ENCODE results near the gene PEX11B. TPM values are rescaled to one million over a fixed set of nuclear protein-coding genes. Genes with fewer than 3 reads are reported as not detected.
A peak's percentile ranks its signal among the peaks of the same experiment; 100 is the strongest.

The PEX11B gene, protein sequence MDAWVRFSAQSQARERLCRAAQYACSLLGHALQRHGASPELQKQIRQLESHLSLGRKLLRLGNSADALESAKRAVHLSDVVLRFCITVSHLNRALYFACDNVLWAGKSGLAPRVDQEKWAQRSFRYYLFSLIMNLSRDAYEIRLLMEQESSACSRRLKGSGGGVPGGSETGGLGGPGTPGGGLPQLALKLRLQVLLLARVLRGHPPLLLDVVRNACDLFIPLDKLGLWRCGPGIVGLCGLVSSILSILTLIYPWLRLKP
- 18.2 and 31.9 TPM in 2 replicates for total RNA-seq (2014; rRNA removed; shearing (Covaris generic))

DNA sequence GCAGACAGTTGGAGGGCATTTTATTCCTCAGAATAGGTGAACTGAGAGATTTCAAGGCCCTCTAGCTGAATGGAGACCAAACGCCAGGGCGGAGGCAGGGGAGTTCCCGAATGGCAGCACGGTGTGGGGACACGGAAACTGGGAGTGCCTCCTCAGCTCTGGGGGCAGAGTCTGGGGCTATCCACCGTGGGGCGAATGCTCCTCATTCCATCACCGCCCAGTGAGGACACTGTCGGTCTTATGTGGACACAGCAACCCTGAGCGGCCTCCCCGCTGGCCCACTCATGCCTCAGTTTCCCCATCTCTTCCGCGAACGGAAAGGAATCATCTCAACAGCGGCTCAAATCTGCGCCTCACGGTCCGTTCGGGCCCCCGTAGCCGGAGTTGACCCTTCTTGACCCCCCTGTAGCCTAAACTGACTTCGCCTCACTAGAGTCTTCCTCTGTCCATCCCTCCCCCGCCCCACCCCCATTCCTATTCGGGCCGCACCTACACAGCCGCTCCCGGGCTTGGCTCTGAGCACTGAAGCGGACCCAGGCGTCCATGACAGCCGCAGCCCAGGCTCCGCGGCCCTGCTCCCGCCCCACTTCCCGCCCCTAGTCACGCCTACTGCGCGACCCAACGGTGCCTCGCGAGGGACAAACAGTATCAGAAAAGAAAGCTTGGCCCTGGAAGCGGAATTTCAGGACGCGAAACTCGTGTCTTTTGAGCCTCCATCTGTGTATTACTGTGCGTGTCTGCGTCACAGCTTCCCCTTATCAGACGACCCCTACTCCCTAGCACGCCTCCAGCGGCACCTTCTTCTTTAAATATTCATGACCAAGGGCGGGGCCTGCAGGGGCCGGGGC is at the start of gene PEX11B:
Gene PEX11B, minus strand, starts transcription at position 574 of the 848 bp plus-strand sequence. Its CDS starts 29 bp downstream, at position 545.
- peak; percentile 93 for DNase-seq (ENCODE audit: low spot score)
- in situ Hi-C loops (cut with HindIII; ENCODE audit: low sequenced_read_pairs) = no loop called here

DNA sequence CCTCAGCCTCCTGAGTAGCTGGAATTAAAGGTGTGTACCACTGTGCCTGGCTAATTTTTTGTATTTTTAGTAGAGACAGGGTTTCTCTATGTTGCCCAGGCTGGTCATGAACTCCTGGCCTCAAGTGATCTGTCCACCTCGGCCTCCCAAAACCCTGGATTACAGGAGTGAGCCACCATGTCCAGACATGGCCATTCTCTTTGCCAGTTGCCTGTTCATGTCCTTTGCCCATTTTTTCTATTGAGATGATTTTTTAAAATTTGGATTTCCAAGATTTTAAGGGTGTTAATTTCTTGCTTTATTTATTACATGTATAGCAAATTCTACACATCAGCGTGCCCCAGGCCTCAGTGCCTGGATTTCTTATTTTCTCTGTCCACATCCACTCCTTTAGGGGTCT is 48.8 kb upstream of the PEX11B start:
- DNase-seq (ENCODE audit: low spot score) = no peak
- in situ Hi-C loops (cut with HindIII; ENCODE audit: low sequenced_read_pairs) = no loop called here

DNA sequence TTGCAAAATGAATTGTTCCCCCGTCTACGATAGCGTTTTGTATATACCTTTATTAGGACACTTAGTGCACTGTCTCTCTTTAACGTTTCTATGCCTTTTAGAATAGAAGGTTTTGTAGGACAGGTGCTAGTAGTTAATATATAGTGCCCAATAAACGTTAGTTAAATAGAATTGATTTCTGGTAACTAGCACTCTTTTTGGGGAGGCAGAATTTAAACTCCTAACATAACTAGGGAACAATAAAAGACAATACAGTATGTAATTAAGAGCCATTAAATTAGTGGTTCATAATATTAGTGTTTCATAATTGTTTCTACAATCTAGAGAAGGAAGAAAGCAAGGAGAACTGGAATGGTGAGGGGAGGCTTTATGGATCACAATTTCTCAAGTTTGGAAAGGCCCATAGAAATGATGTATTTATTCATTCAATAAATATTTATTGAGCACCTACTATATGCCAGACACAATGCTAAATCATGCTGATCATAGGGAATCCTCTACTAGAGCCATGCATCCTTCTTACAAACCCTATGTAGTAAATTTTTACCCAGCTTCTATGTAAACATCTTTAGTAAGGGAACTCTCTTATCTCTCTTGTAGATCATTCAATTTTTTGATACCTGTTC is 46.7 kb upstream of the PEX11B start:
- no peak for DNase-seq (ENCODE audit: low spot score)
- in situ Hi-C loops (cut with HindIII; ENCODE audit: low sequenced_read_pairs) = no loop called here

DNA sequence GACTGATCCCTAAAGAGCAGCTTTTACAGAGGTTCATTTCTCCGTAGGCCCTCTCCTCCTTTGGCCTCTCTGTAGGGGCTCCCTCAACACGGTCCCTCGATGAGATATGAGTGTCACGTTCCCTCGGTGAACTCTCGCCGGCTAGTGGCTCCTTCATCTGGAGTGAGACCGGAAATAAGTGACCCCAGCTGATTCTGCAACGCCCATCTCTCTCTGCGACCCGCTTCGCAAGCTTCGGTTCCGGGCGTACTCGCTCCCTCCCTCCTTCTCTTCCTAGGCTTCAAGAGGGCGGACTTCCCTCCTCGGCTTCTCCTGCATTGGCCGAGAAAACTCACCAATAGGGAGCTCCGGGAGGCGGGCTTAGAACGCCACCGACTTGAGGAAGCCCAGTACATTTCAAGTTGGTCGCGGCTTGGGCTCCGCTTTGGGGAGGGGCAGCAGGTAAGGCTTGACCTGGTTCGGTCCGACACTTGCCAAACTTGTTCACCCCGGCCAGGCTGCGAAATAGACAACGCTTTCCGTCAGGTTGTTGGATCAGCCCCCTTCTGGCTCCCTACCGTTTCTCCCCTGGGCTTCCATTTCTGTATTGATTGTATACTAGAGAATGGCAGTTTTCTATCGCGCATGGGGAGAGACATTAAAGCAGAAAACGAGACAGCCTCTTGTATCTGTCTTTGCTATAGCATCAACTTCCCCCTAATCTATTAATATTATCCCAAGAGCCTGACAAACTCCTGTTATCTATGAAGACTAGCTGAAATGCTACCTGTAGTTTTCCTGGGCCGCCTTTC is 46.0 kb upstream of the PEX11B start, which contains the start of the genes ANKRD34A and POLR3GL:
Gene ANKRD34A, minus strand, starts transcription at position 248 of the 791 bp plus-strand sequence. CDS start 2,816 bp downstream, outside the sequence.
Gene POLR3GL, plus strand, starts transcription at position 363 of the 791 bp plus-strand sequence. CDS start 10,176 bp downstream, outside the sequence.
- in situ Hi-C loops (cut with HindIII; ENCODE audit: low sequenced_read_pairs) = no loop called here
- peak; percentile 99 for DNase-seq (ENCODE audit: low spot score)

DNA sequence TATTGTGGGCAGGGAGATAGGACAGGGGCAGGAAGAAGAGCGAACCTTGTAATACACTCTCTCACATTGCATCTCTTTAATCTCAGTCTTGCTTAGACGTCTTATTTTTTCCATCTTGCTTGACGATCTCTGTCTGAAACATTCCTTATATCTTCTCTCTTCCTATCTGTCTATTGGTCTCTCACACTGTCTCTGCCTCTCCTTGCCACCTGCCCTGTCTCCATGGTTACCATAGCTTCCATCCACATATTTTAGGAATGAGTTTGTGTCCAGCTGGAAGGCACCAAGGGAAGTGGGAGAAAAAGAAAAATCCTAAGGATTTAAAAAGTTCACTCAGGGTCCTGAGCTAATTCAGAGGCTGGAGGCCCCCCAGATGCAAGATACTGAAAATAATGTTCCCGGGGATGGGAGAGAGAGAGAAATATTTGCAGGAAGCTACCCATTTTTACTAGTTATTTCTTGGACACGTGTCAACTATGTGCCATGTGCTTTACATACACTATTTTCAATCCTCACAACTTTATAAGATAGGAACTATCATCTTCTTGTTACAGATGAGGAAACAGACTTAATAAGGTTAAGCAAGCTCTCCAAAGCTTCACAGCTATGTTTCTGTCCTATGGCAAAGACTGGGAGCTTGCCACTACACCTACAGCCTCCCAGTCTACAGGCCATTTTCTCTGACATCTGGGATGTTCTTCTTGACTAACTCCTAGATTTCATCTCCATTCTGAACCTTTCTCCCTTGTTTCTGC is 44.9 kb upstream of the PEX11B start:
- peak; percentile 86 for DNase-seq (ENCODE audit: low spot score)

DNA sequence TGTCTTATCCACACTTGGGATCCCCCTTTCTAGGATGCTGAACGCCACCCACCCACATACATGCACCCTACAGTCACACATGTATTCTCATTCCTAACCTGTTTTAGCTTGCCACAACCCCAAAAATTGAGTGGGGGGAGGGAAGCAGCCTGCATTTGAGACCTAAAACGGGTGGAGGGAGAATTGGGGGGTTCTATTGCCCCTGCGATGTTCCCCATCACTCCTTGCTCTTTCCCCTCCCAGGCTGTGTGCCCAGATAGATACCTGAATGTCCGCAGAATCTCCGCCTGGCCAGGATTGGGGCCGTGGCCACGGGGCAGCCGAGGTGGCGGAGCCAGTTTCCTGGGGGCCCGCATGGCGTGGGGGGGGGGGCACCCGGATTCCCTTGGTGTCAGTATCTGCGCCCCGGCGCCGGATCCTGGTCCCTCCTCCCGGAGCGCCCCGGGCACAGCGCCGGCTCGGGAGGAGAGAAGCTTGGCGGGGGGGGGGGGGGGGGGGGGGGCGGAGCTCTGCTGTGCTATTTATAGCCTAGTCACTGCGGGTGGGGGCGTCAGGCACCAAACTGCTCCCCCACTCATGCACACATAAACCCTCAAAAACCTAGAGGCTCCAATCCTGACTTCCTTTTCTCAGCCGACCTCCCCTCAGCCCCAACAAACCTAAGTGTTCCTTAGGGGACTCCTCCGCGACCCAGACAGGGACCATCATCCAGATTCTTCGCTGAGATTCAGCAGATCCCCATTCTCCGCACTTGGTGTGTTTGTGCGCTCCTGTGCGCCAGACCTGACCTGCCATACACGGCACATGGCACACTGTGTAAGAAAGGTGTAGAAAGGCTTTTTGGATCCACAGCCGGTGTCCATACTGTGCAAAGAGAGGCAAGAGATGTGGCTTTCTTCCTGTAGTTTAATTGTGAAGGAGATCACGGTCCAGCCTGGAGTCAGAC is 43.9 kb upstream of the PEX11B start:
- in situ Hi-C loops (cut with HindIII; ENCODE audit: low sequenced_read_pairs) = no loop called here
- peak; percentile 89 for DNase-seq (ENCODE audit: low spot score)

More for the DNA sequence above, 44.9 kb upstream of the PEX11B start:
- in situ Hi-C loops (cut with HindIII; ENCODE audit: low sequenced_read_pairs) = no loop called here

DNA sequence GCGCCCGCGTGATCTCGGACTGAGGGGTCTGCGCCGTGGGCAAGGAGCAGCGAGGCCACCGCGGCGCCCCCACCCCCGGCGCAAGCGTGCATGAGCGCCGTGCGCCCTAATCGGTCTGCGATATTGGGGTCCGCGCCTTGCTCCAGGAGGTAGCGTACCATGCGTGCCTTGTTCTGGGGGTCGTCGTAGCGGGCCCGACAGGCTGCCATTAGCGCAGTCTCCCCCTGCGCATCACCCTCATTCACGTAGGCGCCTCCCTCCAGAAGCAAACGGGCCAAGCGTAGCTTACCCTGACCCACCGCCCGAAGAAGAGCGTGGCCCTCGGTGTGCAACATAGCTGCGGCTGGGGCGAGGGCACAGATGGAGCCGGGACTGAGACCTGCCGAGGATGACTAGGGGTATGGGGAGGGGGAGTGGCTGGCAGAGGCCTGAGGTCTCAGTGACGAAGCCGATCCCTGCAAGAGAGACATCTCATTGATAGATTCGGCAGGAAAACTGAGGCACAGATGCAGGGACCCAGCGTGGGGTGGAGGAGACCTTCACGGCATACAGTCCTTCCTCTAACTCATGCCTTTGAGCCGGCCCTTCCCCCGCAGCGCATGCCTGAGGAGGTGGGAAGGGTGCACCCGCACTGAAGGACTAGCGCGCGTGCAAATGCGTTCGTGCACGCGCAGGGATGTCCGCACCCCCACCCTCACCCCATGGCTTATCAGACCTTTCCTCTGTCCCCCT is 43.1 kb upstream of the PEX11B start:
- in situ Hi-C loops (cut with HindIII; ENCODE audit: low sequenced_read_pairs) = no loop called here
- peak; percentile 81 for DNase-seq (ENCODE audit: low spot score)

DNA sequence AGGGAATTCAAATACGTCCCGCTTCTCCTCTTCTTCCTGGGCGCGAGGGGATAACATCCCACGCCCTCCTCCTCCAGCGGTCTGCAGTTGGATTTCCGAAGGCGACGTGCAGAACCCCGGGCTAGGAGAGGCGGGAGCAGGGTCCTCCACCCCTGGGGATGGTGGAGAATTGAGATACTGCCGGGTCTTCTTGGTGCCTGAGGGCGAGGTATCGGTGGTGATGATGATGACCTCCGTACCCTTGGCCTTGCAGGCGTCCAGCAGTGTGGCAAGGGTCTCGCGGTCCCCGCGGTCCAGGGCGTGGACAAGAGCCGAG is 42.5 kb upstream of the PEX11B start:
- in situ Hi-C loops (cut with HindIII; ENCODE audit: low sequenced_read_pairs) = no loop called here
- no peak for DNase-seq (ENCODE audit: low spot score)

DNA sequence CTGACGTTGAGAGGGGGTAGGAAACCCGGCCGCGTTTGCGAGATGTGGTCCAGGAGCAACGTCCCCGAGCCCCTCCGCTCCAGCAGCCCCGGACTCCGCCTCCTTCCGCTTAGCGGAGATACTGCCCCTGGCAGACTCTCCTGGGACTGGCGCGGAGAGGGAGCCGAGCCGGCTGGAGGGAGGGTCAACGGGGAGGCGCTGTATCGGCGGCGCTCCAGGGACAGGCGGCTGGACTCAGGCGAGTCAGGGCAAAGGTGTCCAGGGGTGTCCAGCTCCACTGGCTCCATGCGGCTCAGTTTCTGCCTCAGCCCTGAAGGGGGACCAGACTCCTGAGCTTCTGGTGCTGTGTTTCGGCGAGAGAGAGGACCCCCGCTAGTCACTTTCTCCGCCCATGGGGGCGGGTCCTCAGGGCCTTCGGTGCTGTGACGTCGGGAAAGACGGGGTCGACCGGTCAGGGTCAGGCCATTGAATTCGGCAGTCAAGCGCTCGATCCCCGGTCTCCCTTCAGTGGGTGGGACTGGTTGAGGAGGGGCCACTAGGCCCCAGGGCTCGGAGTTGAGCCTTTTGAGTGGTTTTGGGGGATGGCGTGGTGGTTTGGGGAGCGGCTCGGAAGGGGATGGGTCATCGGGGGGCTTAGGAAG is 42.1 kb upstream of the PEX11B start:
- in situ Hi-C loops (cut with HindIII; ENCODE audit: low sequenced_read_pairs) = no loop called here
- DNase-seq (ENCODE audit: low spot score) = peak; percentile 71

DNA sequence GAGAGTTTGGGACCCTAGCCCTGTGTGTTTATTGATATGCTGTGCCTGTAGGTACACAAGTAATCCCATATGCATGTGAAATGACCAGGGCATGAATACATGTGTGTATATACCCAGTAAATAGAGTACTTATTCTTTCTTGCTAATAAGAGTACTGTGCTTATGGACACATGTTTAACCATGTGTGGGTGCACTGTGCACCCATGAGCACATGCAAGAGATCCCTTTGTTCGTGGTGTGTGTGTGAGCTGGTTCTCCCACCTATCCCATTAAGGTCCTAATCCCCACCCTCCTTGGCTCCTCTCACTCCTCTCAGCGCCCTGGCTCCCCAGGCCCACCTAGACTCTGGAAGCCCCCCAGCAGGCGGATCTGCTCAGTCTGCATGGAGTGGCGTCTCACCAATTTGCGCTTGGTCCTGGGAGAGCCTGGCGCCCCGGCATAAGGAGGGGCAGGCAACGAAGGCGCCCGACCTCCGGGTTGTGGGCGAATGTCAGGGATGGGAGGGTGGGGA is 41.5 kb upstream of the PEX11B start:
- in situ Hi-C loops (cut with HindIII; ENCODE audit: low sequenced_read_pairs) = no loop called here
- DNase-seq (ENCODE audit: low spot score) = no peak

DNA sequence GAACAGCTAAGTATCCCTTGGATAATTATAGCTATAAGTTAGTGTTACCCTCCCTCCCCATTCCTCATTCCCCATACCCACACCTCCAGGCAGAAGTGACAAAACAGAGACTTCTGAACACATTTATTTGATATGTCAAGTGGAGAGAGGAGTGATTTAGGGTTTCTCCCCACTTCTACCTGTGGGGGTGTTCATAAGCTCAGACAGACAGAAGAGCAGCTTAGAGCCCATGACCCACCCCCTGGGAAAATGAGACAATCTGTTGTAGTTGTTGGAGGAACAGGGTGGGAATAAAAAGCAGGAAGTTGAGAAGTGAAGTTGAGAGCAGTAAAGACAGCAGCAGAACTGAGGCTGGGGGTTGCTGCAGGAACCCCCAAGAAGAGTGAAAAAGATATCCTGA is 40.8 kb upstream of the PEX11B start:
- in situ Hi-C loops (cut with HindIII; ENCODE audit: low sequenced_read_pairs) = no loop called here
- DNase-seq (ENCODE audit: low spot score) = no peak

DNA sequence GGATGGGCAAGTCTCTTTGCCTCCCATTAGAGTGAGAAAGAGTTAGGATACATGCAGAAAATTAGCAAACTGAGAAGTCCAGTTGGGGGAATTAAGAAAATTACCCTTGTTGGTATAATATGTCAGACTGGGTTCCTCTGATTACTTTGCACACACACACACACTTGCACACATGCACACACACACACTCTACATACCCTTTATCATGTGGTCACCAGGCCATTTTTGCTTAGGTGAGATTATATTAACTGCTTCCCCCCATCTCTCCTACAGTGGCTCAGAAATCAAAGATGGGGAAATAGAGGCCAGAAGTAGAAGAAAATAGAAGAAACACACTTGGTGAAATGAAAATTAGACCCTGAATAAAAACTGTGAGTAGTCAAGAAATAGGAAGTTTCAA is 40.2 kb upstream of the PEX11B start:
- in situ Hi-C loops (cut with HindIII; ENCODE audit: low sequenced_read_pairs) = no loop called here
- no peak for DNase-seq (ENCODE audit: low spot score)

DNA sequence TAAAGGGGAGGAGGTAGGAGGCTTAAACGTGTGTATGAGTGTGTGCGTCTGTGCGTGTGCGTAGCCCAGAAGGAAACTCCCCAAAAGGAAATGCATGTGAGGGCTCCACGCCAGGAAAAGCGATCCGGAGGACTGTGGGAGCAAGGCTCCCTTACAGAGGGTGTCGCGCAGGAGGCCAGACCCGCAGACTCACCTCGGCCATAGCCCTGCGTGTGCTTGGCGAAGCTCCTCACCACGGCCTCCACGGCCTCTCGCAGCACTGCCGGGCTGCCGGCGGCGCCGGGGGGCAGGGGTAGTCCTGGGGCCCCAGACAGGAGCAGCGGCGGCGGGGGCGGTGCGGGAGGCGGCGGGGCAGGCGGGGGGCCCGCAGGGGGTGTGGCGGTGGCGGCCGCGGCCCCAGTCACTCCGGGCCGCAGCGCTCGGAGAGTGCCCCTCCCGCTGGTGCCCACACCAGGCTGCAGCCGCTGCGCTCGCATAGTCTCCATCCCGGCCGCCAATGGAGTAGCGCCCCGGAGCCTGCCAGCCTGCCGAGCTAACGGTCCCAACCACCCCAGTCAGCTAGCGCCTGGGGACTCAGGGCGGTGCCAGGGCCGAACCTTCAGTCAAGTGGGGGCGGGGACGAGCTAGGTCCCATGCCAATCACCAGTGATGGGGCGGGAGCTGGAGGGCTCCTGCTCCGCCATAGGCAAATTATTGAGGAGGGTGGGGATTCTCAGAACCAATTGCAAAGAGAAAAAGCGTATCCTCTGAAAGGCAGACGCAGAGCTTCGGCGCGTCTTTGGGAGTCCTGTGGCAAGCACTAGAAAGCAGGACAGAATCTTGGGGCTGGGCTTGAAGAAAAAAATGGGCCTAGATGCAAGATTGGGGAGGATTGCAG is 39.2 kb upstream of the PEX11B start, which contains the start of gene LIX1L:
Gene LIX1L, minus strand, starts transcription at position 575 of the 877 bp plus-strand sequence. Its CDS starts 90 bp downstream, at position 485.
- in situ Hi-C loops (cut with HindIII; ENCODE audit: low sequenced_read_pairs) = no loop called here

DNA sequence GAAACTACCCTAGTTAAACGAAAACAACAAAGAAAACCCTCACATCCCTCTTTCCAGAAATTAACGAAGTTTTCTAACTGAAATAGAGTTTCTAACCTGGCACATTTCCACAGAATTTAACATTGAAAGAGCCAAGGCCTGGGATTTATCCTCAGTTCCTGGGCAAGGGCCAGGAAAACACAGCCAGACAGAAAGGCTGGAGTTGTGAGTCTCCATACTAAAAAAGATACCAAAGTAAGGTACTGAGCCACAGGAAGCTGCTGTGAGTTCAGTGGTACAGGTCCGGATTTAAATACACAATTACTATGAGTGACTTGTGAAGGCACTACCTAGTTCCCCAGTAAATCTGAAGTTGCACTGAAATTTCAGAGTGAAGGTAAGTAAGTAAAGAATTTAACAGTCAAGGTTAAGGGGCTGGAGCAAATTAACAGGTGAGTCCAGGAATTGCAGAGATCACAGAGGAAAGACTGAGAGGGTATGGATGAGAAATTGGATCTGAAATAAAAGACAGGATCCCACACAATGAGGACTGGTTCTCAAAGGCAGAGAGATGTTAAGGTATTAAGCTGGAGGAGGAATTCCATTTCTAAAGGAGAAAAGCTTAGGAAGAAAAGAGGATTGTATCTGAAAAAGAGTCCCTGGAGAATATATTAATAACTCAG is 38.4 kb upstream of the PEX11B start:
- in situ Hi-C loops (cut with HindIII; ENCODE audit: low sequenced_read_pairs) = no loop called here
- DNase-seq (ENCODE audit: low spot score) = no peak

More for the DNA sequence above, 39.2 kb upstream of the PEX11B start, which contains the start of gene LIX1L:
- peak; percentile 99 for DNase-seq (ENCODE audit: low spot score)

DNA sequence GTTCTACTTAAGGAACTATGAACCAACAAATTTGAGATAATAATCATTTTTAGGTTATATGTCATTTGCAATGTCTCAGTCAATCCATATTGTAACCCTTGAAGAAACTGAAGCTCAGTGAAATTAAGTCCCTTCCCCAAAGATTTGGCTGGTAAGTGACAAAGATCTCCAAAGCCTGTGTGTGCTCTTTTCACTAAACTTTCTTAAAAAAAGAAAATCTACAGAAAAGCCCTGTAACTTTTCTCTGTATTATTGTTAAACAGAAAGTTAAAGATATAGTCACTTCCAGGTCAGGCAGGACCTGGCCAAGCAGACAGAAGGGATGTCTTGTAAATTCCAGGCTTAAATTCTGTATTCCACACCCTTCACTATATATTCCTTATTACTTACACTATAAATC is 37.8 kb upstream of the PEX11B start:
- no peak for DNase-seq (ENCODE audit: low spot score)
- in situ Hi-C loops (cut with HindIII; ENCODE audit: low sequenced_read_pairs) = no loop called here
